H9 (cell line): ENCODE data around the gene C13orf42. TPM values are rescaled to one million over a fixed set of nuclear protein-coding genes. Genes with fewer than 3 reads are reported as not detected.

Experiments
- DNase-seq: peaks from one replicate; pipeline ENCODE4 v3.0.0-alpha.2; 2017
- H2AFZ ChIP-seq: one replicate; pipeline ENCODE4 v1.6.1; 2013; ENCODE audit warnings: mild to moderate bottlenecking, low read length, control low read depth, moderate library complexity
- H2AK5ac ChIP-seq: 2 replicates; pipeline ENCODE4 v1.6.1; 2013; ENCODE audit warnings: low read length, control low read depth, mixed read lengths; ENCODE audit not compliant: insufficient read length
- H2BK120ac ChIP-seq: one replicate; pipeline ENCODE4 v1.6.1; 2013; ENCODE audit warnings: low read depth, mild to moderate bottlenecking, low read length, control low read depth, inconsistent platforms; ENCODE audit not compliant: poor library complexity, severe bottlenecking
- H2BK12ac ChIP-seq: 2 replicates; pipeline ENCODE4 v1.6.1; 2013; ENCODE audit warnings: low read length, control low read depth, mixed read lengths, low read depth; ENCODE audit not compliant: insufficient read length
- H2BK15ac ChIP-seq: 2 replicates; pipeline ENCODE4 v1.6.1; 2013; ENCODE audit warnings: low read depth, low read length, control low read depth
- H2BK20ac ChIP-seq: one replicate; pipeline ENCODE4 v1.6.1; 2013; ENCODE audit warnings: low read depth, mild to moderate bottlenecking, low read length, control low read depth, inconsistent platforms; ENCODE audit not compliant: poor library complexity, severe bottlenecking
- H2BK5ac ChIP-seq: 2 replicates; pipeline ENCODE4 v1.6.1; 2013; ENCODE audit warnings: low read length, control low read depth, mixed read lengths; ENCODE audit not compliant: insufficient read length
- H3K14ac ChIP-seq: 2 replicates; pipeline ENCODE4 v1.6.1; 2013; ENCODE audit warnings: low read length, control low read depth; ENCODE audit not compliant: insufficient read depth
- H3K18ac ChIP-seq: 2 replicates; pipeline ENCODE4 v1.6.1; 2013; ENCODE audit warnings: low read depth, mild to moderate bottlenecking, mixed read lengths, low read length, control low read depth; ENCODE audit not compliant: insufficient read length
- H3K23ac ChIP-seq: 2 replicates; pipeline ENCODE4 v1.6.1; 2013; ENCODE audit warnings: low read length, control low read depth, mixed read lengths, low read depth; ENCODE audit not compliant: insufficient read length
- H3K23me2 ChIP-seq: 2 replicates; pipeline ENCODE4 v1.6.1; 2013; ENCODE audit warnings: low read depth, mild to moderate bottlenecking, mixed read lengths, low read length, control low read depth; ENCODE audit not compliant: insufficient read length, poor library complexity, severe bottlenecking
- H3K27ac ChIP-seq: 2 replicates; pipeline ENCODE4 v1.5.1; 2013; ENCODE audit warnings: low read length, control low read depth, mixed read lengths, low read depth; ENCODE audit not compliant: insufficient read length
- H3K27me3 ChIP-seq: 2 replicates; pipeline ENCODE4 v1.6.1; 2013; ENCODE audit warnings: low read length, control low read depth, inconsistent platforms; ENCODE audit not compliant: insufficient read depth
- H3K4ac ChIP-seq: 2 replicates; pipeline ENCODE4 v1.6.1; 2013; ENCODE audit warnings: low read depth, mild to moderate bottlenecking, control low read depth, inconsistent platforms, low read length, moderate library complexity
- H3K4me1 ChIP-seq: 2 replicates; pipeline ENCODE4 v1.6.1; 2013; ENCODE audit warnings: low read length, control low read depth, inconsistent platforms; ENCODE audit not compliant: insufficient read depth
- H3K4me2 ChIP-seq: 2 replicates; pipeline ENCODE4 v1.6.1; 2013; ENCODE audit warnings: low read length, control low read depth, mixed read lengths; ENCODE audit not compliant: insufficient read length, insufficient read depth
- H3K56ac ChIP-seq: 2 replicates; pipeline ENCODE4 v1.6.1; 2013; ENCODE audit warnings: low read depth, mild to moderate bottlenecking, mixed read lengths, low read length, control low read depth; ENCODE audit not compliant: insufficient read length
- H3K79me1 ChIP-seq: 2 replicates; pipeline ENCODE4 v1.6.1; 2013; ENCODE audit warnings: low read depth, mild to moderate bottlenecking, moderate library complexity, low read length, control low read depth, inconsistent platforms; ENCODE audit not compliant: insufficient read depth, poor library complexity, severe bottlenecking
- H3K79me2 ChIP-seq: 2 replicates; pipeline ENCODE4 v1.6.1; 2013; ENCODE audit warnings: low read length, control low read depth, inconsistent platforms; ENCODE audit not compliant: insufficient read depth
- H3K9ac ChIP-seq: 2 replicates; pipeline ENCODE4 v1.6.1; 2013; ENCODE audit warnings: low read length, control low read depth, mixed read lengths; ENCODE audit not compliant: insufficient read length; ENCODE audit errors: extremely low read depth
- H3K9me3 ChIP-seq: one replicate; pipeline ENCODE4 v1.6.1; 2013; ENCODE audit warnings: low read depth, low read length, inconsistent platforms; ENCODE audit not compliant: control insufficient read depth
- H3T11ph ChIP-seq: one replicate; pipeline ENCODE4 v1.6.1; 2013; ENCODE audit warnings: mild to moderate bottlenecking, low read length, control low read depth, inconsistent platforms
- H4K20me1 ChIP-seq: one replicate; pipeline ENCODE4 v1.6.1; 2013; ENCODE audit not compliant: control insufficient read depth, insufficient read length, insufficient read depth
- H4K5ac ChIP-seq: 2 replicates; pipeline ENCODE4 v1.6.1; 2013; ENCODE audit warnings: low read depth, mild to moderate bottlenecking, mixed read lengths, low read length, control low read depth; ENCODE audit not compliant: insufficient read length
- H4K8ac ChIP-seq: replicated peaks from 2 replicates; pipeline ENCODE4 v1.6.1; 2013; ENCODE audit warnings: low read length, control low read depth, mixed read lengths, low read depth; ENCODE audit not compliant: insufficient read length
- H4K91ac ChIP-seq: 2 replicates; pipeline ENCODE4 v1.6.1; 2013; ENCODE audit warnings: low read depth, mild to moderate bottlenecking, moderate library complexity, mixed read lengths, low read length, control low read depth; ENCODE audit not compliant: insufficient read length
- H3K27ac Mint-ChIP-seq, 3 experiments: 2 replicates in 2 of 3; 3 replicates in 1 of 3; pipeline ENCODE4 v1.8.0; 2020 to 2021; ENCODE audit warnings: mixed read lengths in 3 of 3, mild to moderate bottlenecking in 1 of 3, moderate library complexity in 1 of 3
- H3K27me3 Mint-ChIP-seq: 2 replicates; pipeline ENCODE4 v1.8.0; 2021; ENCODE audit warnings: low read depth, mild to moderate bottlenecking, moderate library complexity, mixed read lengths
- H3K36me3 Mint-ChIP-seq, 3 experiments: 2 replicates in 2 of 3; 3 replicates in 1 of 3; pipeline ENCODE4 v1.8.0; 2020 to 2021; ENCODE audit warnings: low read depth in 3 of 3, mixed read lengths in 3 of 3; ENCODE audit not compliant: insufficient read depth in 1 of 3
- H3K4me1 Mint-ChIP-seq, 2 experiments: 2 replicates each; pipeline ENCODE4 v1.8.0; 2020; ENCODE audit warnings: mixed read lengths in 2 of 2
- H3K4me3 Mint-ChIP-seq, 2 experiments: 2 replicates in 1 of 2; 3 replicates in 1 of 2; pipeline ENCODE4 v1.8.0; 2020 to 2021; ENCODE audit warnings: mild to moderate bottlenecking in 2 of 2, mixed read lengths in 2 of 2, moderate library complexity in 1 of 2
- H3K9me3 Mint-ChIP-seq, 2 experiments: 2 replicates in 1 of 2; 3 replicates in 1 of 2; pipeline ENCODE4 v1.8.0; 2020; ENCODE audit warnings: mild to moderate bottlenecking in 2 of 2, mixed read lengths in 2 of 2, moderate library complexity in 1 of 2
- WGBS: extraction: QIAGEN DNeasy Blood & Tissue Kit; methylation state at CpG from one replicate; pipeline ENCODE4 v1.1.7; 2013; ENCODE audit warnings: missing lambda C conversion rate, low lambda C conversion rate, mixed read lengths; ENCODE audit not compliant: insufficient read length; ENCODE audit errors: extremely low coverage; 5-methylcytosine and 5-hydroxymethylcytosine counted together
- total RNA-seq: library from RNA; stranded (reverse); gene quantifications from 2 replicates; pipeline ENCODE4 v1.2.1, GENCODE V29; 2021
- TF ChIP-seq, protein P1 (sequence below): fragments of 200-600 bp; sonication (generic); conservative IDR thresholded peaks from 3 replicates; pipeline ENCODE4 v1.8.0; 2021; ENCODE audit warnings: antibody characterized with exemption, mild to moderate bottlenecking

The C13orf42 gene
- total RNA-seq, 1 experiment from 2014 or later: 16.5 TPM

DNA sequence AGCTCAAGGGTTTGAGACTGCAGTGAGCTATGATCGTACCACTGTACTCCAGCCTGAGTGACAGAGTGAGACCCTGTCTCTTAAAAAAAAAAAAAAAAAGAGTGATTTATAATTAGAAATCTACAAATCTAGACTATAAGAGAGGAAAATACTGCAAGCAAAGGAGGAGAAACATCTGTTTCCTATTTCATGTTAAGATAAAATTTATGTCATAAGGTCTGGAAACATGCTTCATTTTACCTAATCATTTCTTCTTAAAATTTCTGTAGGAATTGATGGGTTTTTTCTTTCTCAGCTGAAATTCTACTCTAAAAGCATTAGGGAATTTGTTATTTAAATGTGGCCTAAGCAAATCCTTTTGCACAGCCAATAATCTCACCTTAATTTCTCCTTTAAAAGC, 53.2 kb downstream of the C13orf42 start:
- no peaks in the 10 kb centered on the region for H3K9me3 Mint-ChIP-seq
- Histone ChIP-seq H2BK120ac (no peak overlapping the region), H4K20me1 (no peaks in the 10 kb centered on the region), H2BK15ac (no peak overlapping the region), H4K5ac (no peak overlapping the region), H4K8ac (no peak overlapping the region), H2BK20ac (no peak overlapping the region), H3K9ac (no peak overlapping the region), H3K9me3 (no peaks in the 10 kb centered on the region), H3K18ac (no peak overlapping the region), H3K79me2 (no peaks in the 10 kb centered on the region), H3T11ph (no peak overlapping the region), H2BK12ac (no peak overlapping the region), H4K91ac (no peak overlapping the region), H3K4me1 (peaks cover 7% of the 10 kb centered on the region), H3K27me3 (no peaks in the 10 kb centered on the region), H2AK5ac (no peak overlapping the region), H3K27ac (no peak overlapping the region), H3K4me2 (no peak overlapping the region), H3K23ac (no peak overlapping the region), H3K56ac (no peak overlapping the region), H3K79me1 (no peaks in the 10 kb centered on the region), H3K4ac (no peak overlapping the region), H2AFZ (no peak overlapping the region), H3K14ac (no peak overlapping the region), H2BK5ac (no peak overlapping the region), H3K23me2 (no peaks in the 10 kb centered on the region)
- TF ChIP-seq, protein P1, sequence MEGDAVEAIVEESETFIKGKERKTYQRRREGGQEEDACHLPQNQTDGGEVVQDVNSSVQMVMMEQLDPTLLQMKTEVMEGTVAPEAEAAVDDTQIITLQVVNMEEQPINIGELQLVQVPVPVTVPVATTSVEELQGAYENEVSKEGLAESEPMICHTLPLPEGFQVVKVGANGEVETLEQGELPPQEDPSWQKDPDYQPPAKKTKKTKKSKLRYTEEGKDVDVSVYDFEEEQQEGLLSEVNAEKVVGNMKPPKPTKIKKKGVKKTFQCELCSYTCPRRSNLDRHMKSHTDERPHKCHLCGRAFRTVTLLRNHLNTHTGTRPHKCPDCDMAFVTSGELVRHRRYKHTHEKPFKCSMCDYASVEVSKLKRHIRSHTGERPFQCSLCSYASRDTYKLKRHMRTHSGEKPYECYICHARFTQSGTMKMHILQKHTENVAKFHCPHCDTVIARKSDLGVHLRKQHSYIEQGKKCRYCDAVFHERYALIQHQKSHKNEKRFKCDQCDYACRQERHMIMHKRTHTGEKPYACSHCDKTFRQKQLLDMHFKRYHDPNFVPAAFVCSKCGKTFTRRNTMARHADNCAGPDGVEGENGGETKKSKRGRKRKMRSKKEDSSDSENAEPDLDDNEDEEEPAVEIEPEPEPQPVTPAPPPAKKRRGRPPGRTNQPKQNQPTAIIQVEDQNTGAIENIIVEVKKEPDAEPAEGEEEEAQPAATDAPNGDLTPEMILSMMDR: no peak
- WGBS: no CpG with 5 or more reads among the region's 1 CpG
- no peak for DNase-seq
- peaks cover 1% of the 10 kb centered on the region; the same call in 1 of the 2 replicates for H3K27me3 Mint-ChIP-seq
- peaks cover 12 to 14% of the 10 kb centered on the region in 2 experiments for H3K4me1 Mint-ChIP-seq
- no peaks in the 10 kb centered on the region for H3K36me3 Mint-ChIP-seq
- H3K4me3 Mint-ChIP-seq: no peak overlapping the region
- H3K27ac Mint-ChIP-seq: no peak overlapping the region
